ENCODE data around the gene RFX7.
"Not testable (repeated sequence)": the region's sequence is repeated elsewhere in the genome, so short reads cannot be mapped to it uniquely, and the experiment has no call there.

The RFX7 gene

GRCh38 chr15:56205061-56205876 lies 38.4 kb downstream of the RFX7 start:
- no peak for DNase-seq

- not testable (repeated sequence) for DNase-seq
Observed at GRCh38 chr15:56203312-56203922, 40.3 kb downstream of the RFX7 start.

- DNase-seq, result no peak
Observed at GRCh38 chr15:56202701-56203100, 41.0 kb downstream of the RFX7 start.

- DNase-seq, result no peak
Observed at GRCh38 chr15:56199038-56199437, 44.6 kb downstream of the RFX7 start.

- DNase-seq, result no peak
Observed at GRCh38 chr15:56194035-56194434, 49.6 kb downstream of the RFX7 start.

GRCh38 chr15:56192659-56193442 lies 50.8 kb downstream of the RFX7 start:
- DNase-seq, result no peak

- no peak for DNase-seq
Observed at GRCh38 chr15:56187665-56188064, 56.0 kb downstream of the RFX7 start.

- no peak for DNase-seq
Observed at GRCh38 chr15:56185980-56186379, 57.7 kb downstream of the RFX7 start.

- DNase-seq, result no peak
Observed at GRCh38 chr15:56184516-56184915, 59.2 kb downstream of the RFX7 start.

- no peak for DNase-seq
Observed at GRCh38 chr15:56180851-56181250, 62.8 kb downstream of the RFX7 start.

- no peak for DNase-seq
Observed at GRCh38 chr15:56176996-56177395, 66.7 kb downstream of the RFX7 start.

GRCh38 chr15:56175788-56176187 lies 67.9 kb downstream of the RFX7 start:
- DNase-seq, result no peak

GRCh38 chr15:56174649-56175048 lies 69.0 kb downstream of the RFX7 start:
- DNase-seq, result no peak

- peak; percentile 34 for DNase-seq
Observed at GRCh38 chr15:56168394-56168793, 75.3 kb downstream of the RFX7 start.

GRCh38 chr15:56165234-56165633 lies 78.4 kb downstream of the RFX7 start:
- no peak for DNase-seq

- DNase-seq, result no peak
Observed at GRCh38 chr15:56160966-56161365, 82.7 kb downstream of the RFX7 start.

GRCh38 chr15:56156877-56157276 lies 86.8 kb downstream of the RFX7 start:
- no peak for DNase-seq

- DNase-seq, result not testable (repeated sequence)
Observed at GRCh38 chr15:56155278-56155677, 88.4 kb downstream of the RFX7 start.

- not testable (repeated sequence) for DNase-seq
Observed at GRCh38 chr15:56154768-56155167, 88.9 kb downstream of the RFX7 start.

GRCh38 chr15:56150204-56150603 lies 93.5 kb downstream of the RFX7 start:
- no peak for DNase-seq

GRCh38 chr15:56148064-56148463 lies 95.6 kb downstream of the RFX7 start:
- peak; percentile 29 for DNase-seq

GRCh38 chr15:56146756-56147155 lies 96.9 kb downstream of the RFX7 start:
- no peak for DNase-seq

GRCh38 chr15:56128081-56128480 lies 115.6 kb downstream of the RFX7 start:
- DNase-seq, result no peak

- no peak for DNase-seq
Observed at GRCh38 chr15:56126409-56126808, 117.3 kb downstream of the RFX7 start.

All from NCI-H226 (cell line).